NOMO-1 treated with DMSO at 0.1 percent for 48 hours (cell line): ENCODE data around the gene TPRN.

Experiments
- DNase-seq: peaks from one replicate; lab custom pipeline; 2025; ENCODE audit not compliant: unreplicated experiment; lab: John Stamatoyannopoulos, UW

TPRN gene

GRCh38 chr9:137236936-137237421, 36.4 kb upstream of the TPRN start:
- no peak for DNase-seq

GRCh38 chr9:137236238-137236935, 35.8 kb upstream of the TPRN start:
- peak; percentile 91 for DNase-seq

GRCh38 chr9:137235424-137236237, 35.1 kb upstream of the TPRN start:
- DNase-seq: no peak

GRCh38 chr9:137234758-137235423, 34.4 kb upstream of the TPRN start:
- DNase-seq: no peak

GRCh38 chr9:137234055-137234697, 33.6 kb upstream of the TPRN start:
- DNase-seq: no peak

- no peak for DNase-seq
Measured at GRCh38 chr9:137233143-137233980, 32.8 kb upstream of the TPRN start.

GRCh38 chr9:137232510-137232909, 32.0 kb upstream of the TPRN start:
- DNase-seq: no peak

GRCh38 chr9:137232101-137232500, 31.6 kb upstream of the TPRN start:
- no peak for DNase-seq

GRCh38 chr9:137231372-137232039, 31.0 kb upstream of the TPRN start:
- no peak for DNase-seq

GRCh38 chr9:137230705-137231371, 30.3 kb upstream of the TPRN start, which contains the start of gene SLC34A3:
SLC34A3 (plus strand) TSS chr9:137230901; CDS start chr9:137231703, 802 bp downstream.
- no peak for DNase-seq

GRCh38 chr9:137229903-137230704, 29.6 kb upstream of the TPRN start:
- no peak for DNase-seq

GRCh38 chr9:137228968-137229896, 28.7 kb upstream of the TPRN start:
- no peak for DNase-seq

- no peak for DNase-seq
Measured at GRCh38 chr9:137228506-137228967, 28.0 kb upstream of the TPRN start.

- DNase-seq: no peak
Measured at GRCh38 chr9:137227853-137228505, 27.4 kb upstream of the TPRN start.

- peak; percentile 83 for DNase-seq
Measured at GRCh38 chr9:137227054-137227852, 26.7 kb upstream of the TPRN start, which contains the start of gene RNF224. RNF224 (plus strand) TSS chr9:137227502; CDS start chr9:137228336, 834 bp downstream.
